SK-N-DZ (cell line): ENCODE results near the gene ZNF343.

Experiments used
- DNase-seq: peaks from one replicate; pipeline ENCODE4 v3.0.0-alpha.2; 2015; ENCODE audit warnings: low spot score

The ZNF343 gene

GRCh38 chr20:2473516-2473915 lies 35.2 kb downstream of the ZNF343 start:
- no peak for DNase-seq

GRCh38 chr20:2470423-2471193 lies 38.1 kb downstream of the ZNF343 start, which contains the start of gene SNRPB:
TSS of gene SNRPB (minus strand) at chr20:2470789. CDS start at chr20:2470690, 99 bp downstream.
- peak; percentile 99 for DNase-seq

- peak; percentile 65 for DNase-seq
Observed at GRCh38 chr20:2469991-2470422, 38.7 kb downstream of the ZNF343 start.

- no peak for DNase-seq
Observed at GRCh38 chr20:2468581-2469407, 39.9 kb downstream of the ZNF343 start.

GRCh38 chr20:2467412-2467811 lies 41.3 kb downstream of the ZNF343 start:
- no peak for DNase-seq

GRCh38 chr20:2465100-2465499 lies 43.6 kb downstream of the ZNF343 start:
- no peak for DNase-seq

GRCh38 chr20:2463616-2464365 lies 44.9 kb downstream of the ZNF343 start:
- DNase-seq = no peak

GRCh38 chr20:2462484-2462883 lies 46.2 kb downstream of the ZNF343 start:
- no peak for DNase-seq

GRCh38 chr20:2460752-2461424 lies 47.8 kb downstream of the ZNF343 start:
- DNase-seq = no peak

GRCh38 chr20:2459981-2460751 lies 48.5 kb downstream of the ZNF343 start:
- DNase-seq = no peak

- no peak for DNase-seq
Observed at GRCh38 chr20:2458919-2459499, 49.7 kb downstream of the ZNF343 start.

- no peak for DNase-seq
Observed at GRCh38 chr20:2455771-2456497, 52.8 kb downstream of the ZNF343 start.

- no peak for DNase-seq
Observed at GRCh38 chr20:2453792-2454191, 54.9 kb downstream of the ZNF343 start.

- peak; percentile 73 for DNase-seq
Observed at GRCh38 chr20:2451939-2452732, 56.6 kb downstream of the ZNF343 start.

- DNase-seq = no peak
Observed at GRCh38 chr20:2451422-2451821, 57.3 kb downstream of the ZNF343 start.

GRCh38 chr20:2449386-2449785 lies 59.3 kb downstream of the ZNF343 start:
- DNase-seq = no peak

GRCh38 chr20:2446845-2447244 lies 61.9 kb downstream of the ZNF343 start:
- no peak for DNase-seq
